GM04503 (cell line): ENCODE data around the gene C1QB.

Experiments
- DNase-seq: peaks from one replicate; pipeline ENCODE4 v3.0.0-alpha.2; 2012; ENCODE audit warnings: low read depth

Gene C1QB

DNA sequence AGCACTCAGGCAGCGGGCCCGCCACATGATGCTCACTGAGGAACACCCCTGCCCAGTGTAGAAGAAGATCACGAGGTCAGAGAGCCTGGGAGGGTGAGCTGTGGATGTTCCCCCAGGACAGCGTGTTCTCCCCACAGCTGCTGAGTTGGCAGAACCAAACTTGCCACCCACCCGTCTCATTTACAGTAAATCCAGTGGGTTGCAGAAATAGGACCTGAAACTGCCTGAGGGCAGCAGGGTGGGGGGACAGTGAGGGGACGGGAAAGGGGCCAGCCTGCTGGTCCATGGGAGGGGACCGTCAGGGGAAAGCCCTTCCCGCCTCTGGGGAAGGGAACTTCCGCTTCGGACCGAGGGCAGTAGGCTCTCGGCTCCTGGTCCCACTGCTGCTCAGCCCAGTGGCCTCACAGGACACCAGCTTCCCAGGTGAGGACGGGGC, at the start of gene C1QB:
TSS of gene C1QB (plus strand) at position 356 of the 436 bp plus-strand sequence. CDS start 6,227 bp downstream, outside the sequence.
- no peak for DNase-seq

DNA sequence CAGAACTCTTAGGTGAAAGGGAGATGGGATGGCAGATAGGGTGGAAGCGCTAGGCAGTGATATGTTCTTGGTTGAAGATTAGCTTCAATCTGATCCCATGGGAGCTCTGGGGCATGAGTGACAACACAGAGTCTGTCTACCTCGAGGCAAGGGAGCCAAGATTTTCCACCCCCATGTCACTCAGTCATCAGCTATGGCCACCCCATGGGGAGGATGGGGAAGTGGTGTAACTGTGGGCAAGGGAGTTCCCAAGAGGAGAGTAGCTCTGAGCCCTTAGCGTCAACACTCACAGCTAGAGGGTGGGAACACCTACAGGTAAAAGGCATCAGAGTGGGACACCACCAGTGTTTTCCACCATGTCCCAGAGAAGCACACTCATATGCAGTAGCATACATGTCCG, 46.9 kb upstream of the C1QB start:
- DNase-seq, result no peak

- no peak for DNase-seq
These were observed 45.9 kb upstream of the C1QB start for GRCh38 chr1:22607154-22607553.

- no peak for DNase-seq
These were observed 44.7 kb upstream of the C1QB start for GRCh38 chr1:22608361-22608760.

GRCh38 chr1:22609291-22609690, 43.7 kb upstream of the C1QB start:
- no peak for DNase-seq

- DNase-seq, result no peak
These were observed 41.5 kb upstream of the C1QB start for GRCh38 chr1:22611530-22611947.

DNA sequence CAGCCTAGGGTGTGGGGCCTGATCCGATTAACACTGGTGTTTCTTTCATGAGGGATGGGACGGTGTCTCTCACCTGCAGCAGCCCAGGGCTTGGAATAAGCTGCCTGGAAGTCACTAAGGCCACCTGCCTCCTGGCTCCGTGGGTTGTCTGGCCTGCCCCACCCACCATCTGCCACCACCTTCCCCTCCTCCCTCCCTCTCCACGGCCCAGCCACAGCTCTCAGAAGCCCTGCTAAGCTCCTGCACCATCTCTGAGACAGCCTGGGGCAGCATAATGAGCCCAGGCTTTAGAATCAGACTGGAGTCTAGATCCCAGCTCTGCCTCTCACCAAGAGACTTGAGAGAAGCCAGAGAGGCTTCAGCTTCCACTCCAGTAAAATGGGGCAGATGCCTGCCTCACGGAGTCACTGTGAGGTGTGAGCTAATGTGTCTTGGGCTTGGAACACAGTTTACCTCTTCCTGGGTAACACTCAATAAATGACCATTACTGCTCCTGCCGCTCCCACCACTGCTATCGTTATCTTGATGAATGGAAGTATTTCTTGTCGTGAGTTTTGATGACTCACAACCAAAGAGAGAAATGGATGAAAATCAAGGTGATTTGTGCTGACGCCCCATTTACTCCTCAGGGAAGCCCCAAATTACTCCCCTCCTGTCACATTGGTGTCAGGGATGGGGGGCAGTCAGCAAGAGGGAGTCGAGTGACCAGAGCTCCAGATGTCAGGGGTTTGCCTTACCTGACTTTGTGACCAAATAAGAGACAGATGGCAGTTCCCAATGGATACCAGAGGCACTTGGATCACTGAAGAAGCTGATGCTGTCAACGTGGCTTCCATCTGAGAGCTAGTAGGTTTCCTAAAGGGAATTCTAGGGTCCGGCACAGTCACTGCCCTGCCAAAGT, 40.1 kb upstream of the C1QB start:
- no peak for DNase-seq

DNA sequence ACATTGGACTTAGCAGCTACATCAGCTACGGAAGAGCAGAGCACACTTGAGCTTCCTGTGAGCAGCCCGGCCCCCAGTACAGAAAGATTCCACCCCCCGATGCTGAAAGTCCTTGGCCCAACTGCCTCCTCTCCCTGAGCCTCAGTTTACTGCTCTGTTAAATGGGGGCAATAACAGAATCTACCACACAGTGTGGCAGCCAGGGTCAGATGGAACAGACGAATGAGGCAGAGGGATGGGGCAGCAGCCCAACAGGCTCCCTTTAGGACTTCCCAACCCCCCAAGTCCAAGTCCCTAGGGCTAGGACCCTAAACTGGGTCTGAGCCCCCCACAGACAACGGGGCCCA, 39.5 kb upstream of the C1QB start:
- DNase-seq, result no peak

GRCh38 chr1:22613951-22614350, 39.1 kb upstream of the C1QB start:
- no peak for DNase-seq

DNA sequence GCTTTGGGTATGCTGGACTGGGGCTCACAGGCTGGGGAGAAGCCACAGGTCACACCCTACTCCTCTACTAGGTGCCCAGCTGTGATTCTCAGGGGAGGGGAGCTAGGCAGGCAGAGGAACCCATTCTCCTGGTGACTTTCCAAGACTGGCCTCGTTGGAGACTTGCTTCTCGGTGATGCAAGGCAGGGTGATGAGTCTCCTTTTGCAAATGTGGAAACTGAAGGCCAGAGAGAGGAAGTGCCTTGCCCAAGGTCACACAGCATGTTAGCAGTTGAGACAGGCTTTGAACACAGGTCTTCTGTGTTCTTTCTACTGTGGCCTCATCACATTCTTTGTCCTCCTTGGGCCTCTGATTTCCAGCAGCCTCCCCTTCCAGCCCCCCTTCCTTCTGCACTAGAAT, 37.1 kb upstream of the C1QB start:
- no peak for DNase-seq

- no peak for DNase-seq
These were observed 36.5 kb upstream of the C1QB start for GRCh38 chr1:22616571-22616970.

DNA sequence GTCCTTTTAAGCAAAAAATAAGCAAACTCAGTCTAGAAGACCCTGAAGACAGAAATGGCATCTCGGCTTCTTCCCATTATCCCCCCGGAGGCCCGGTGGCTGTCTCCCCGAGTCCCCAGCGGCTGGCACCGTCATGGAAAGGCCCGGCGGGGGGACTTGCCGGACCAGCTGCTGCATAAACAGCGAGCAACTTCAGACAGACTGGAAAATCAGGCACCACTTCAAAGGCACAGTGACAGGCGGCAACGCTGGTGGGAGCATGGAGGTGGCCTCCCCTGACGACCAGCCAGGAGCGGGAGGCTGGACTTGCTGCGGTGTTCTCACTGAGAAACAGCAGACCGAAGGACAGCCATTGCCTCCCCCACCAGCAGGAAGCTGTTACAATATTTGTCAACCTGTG, 35.0 kb upstream of the C1QB start:
- no peak for DNase-seq

- DNase-seq, result no peak
These were observed 33.8 kb upstream of the C1QB start for GRCh38 chr1:22619252-22619651.

DNA sequence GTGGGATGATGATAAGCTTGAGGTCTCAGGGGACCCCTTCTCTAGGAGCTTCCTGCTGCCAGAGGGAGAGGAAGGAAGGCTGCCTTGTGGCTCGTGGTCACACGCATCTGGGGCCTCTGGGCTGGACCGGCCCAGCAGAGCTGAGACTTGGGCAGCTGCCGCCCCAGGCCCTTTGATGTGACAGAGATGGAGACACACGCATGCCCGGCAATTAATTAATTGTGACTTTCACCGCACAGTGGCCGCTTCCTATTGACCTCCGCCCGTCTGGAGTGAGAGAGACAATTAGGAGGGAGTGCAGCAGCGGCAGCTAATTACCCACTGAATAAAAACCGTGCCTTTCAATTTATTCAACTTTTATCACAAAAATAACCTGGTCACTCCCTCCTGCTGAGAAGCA, 33.2 kb upstream of the C1QB start:
- no peak for DNase-seq

DNA sequence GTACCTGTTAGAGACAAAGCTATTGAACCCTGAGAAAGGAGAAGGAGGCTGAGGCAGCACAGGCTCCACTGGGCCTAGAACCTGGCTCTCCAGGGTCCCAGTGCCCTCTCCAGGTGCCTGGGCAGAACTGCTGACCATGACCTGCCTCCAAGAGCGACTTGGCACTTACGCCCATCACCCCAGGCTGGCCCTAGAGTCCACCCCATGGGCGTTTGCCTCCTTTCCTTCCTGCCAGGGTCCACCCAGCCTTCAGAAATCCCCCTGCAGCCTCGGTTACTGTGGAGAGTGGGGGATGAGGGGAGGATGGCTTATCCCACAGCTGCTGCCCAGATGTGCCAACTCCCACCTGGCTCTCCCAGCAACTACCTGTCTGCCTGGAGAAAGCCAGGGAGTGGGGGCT, 31.3 kb upstream of the C1QB start:
- DNase-seq, result no peak

GRCh38 chr1:22625262-22625925, 27.6 kb upstream of the C1QB start:
- DNase-seq, result no peak

GRCh38 chr1:22626237-22627157, 26.5 kb upstream of the C1QB start:
- DNase-seq, result no peak

DNA sequence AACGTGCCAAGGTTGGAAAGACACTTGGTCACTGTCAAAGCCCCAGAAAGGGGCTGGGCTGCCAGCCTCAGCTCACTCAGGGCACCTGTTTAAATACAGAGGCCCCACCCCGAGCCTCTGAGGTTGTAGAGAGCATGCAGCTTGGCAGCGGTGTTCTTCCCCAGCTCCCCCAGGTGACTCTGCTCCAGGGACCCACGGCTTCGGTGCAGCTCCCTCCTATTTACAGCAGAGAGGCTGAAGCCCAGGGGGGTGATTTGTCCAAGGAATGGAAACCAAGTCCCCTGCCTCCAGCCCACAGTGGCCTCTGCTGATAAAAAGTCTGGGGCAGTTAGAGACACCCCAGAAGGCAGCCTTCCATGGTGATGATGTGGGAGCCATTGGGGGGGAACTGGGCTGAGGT, 25.7 kb upstream of the C1QB start:
- DNase-seq, result no peak

DNA sequence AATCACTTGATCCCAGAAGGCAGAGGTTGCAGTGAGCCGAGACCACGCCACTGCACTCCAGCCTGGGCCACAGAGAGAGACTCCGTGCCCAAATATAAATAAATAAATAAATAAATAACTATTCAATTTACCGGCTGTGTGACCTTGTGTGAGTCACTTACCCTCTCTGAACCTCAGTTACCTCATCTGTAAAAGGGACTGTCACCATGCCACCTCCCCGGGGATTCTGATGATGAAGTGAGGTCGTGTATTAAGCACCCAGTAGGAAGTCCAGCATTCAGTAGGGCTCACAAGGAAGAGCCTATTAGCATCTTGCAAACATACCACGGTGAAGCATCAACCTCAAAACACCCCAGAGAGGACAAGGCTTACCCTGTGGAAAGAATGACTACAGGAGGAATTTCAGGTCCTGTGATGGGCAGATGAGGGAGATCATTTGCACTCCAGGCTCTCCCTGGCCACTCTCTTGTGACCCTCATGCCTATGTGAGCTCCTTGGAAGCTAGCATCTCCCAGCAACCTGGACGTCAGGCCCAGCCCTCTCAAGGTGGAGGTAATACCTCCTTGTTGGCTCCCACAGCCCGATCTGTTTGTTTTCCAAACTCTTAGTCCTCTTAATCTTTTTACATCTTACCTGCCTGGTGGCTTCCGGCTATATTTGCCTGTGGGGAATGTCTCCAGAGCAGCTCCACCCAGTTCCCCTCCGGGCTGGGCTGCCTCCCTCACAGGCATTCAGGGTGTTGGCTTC, 24.2 kb upstream of the C1QB start:
- DNase-seq, result no peak

- no peak for DNase-seq
These were observed 23.1 kb upstream of the C1QB start for GRCh38 chr1:22629886-22630285.

DNA sequence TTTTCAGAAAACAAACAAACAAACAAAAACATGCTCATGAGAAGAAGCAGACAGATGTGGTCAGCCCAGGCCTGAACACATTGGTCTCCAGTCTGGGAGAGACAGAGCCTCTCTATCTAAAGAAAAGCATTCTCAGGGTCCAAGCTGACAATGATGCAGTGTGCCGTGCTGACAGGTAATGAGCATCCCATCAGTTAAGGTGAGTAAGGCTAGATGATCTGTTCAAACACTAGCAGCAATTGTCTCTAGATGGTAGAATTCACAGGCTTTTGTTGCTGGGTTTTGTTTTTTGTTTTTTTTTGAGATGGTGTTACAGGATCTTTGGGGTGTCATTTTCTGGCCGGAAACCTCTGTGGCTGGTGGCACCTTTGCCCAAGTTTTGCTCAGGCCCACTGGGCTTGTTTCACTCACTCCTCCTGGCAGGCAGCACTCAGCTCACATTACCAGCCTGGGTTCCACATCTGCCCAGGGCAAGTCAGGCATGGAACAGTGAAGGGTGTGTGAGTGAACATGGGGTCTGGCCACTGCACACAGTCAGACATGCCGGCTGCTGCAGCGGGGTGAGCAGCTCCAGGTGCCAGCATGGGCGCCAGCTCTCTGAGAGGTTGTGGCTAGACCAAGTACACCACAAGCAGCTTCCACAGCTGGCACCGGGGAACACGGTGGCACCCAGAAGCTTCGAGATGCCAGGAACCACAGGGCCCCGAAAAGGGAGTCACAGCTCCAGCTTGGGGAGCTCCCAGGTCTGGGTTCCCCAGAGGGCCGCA, 19.2 kb upstream of the C1QB start:
- no peak for DNase-seq
